GM12892 (cell line): ENCODE results near the gene CTSF.

ENCODE experiments used
- POLR2A ChIP-seq: IDR thresholded peaks from 2 replicates; pipeline ENCODE4 v1.6.1; 2011; ENCODE audit warnings: low read depth, low read length, control low read depth
- POLR2AphosphoS5 ChIP-seq: IDR thresholded peaks from 2 replicates; pipeline ENCODE4 v1.6.1; 2011; ENCODE audit warnings: low read depth, low read length, control low read depth

GRCh38 chr11:66600631-66601233 lies 32.3 kb upstream of the CTSF start:
- TF ChIP-seq POLR2A: no peak
- no peak for TF ChIP-seq POLR2AphosphoS5
